HG03097 (cell line): ENCODE data around the gene RNF39.

Source experiments
- ATAC-seq: cut with Tn5 transposase; IDR thresholded peaks from one replicate; pipeline ENCODE4 v1.9.1; 2021; ENCODE audit not compliant: unreplicated experiment, low FRiP score

Gene RNF39

DNA sequence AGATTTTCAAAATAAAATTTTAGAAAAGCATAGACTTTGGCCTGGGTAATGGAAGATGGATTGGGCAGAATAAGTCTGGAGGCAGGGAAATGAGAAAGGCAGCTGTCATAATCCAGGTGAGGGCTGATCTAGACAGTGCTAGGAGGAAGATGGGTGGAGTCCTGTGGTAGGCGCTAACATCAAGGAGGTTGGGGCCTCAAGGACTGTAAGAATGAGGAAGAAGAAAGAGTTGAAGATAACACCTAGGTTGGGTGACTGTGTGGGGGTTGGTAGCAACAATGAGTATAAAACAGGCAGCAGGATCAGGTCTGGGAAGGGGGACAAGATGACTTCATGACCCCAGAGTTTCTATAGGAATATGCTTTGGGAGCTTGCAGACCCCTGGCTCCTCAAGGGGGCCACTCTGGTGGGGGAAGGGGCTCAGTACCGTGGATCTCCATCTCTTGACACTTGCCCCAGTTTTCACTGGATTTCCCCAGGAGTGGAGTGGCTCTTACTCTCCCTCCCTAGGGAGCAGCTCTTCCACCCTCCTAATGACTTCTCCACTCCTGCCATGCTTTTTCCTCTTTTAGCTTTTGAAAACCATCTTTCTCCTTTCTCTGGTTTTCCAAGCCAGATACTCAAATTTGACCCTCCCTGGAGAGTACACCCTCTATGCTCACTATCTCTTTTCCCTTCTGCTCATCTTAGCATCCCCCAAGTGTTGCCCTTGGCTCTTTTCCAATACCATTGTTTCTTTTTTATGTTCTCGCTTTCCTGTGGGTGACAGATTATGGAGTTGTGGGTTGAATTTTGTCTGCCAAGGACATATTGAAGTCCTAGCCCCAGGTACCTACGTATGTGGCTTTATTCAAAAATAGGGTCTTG lies 22.6 kb upstream of the RNF39 start:
- no peak for ATAC-seq

DNA sequence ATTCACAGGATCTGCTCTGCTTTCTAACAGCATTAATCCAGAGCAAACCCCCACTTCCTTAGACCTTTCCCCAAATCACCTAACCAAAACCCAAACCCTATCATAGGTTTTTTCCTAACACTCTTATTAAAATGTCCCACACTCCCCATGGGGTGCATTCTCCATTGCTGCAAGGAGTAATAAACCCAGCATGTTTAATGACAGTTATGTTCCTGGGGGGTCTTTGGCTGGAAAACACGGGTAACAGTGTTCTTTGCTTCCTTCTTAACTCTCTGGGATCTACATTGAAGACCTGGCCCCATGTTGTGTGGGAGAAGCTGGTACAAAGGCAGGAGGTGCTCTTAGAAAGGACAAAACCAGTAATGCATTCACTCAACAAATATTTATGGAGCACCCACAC lies 21.3 kb upstream of the RNF39 start:
- no peak for ATAC-seq

DNA sequence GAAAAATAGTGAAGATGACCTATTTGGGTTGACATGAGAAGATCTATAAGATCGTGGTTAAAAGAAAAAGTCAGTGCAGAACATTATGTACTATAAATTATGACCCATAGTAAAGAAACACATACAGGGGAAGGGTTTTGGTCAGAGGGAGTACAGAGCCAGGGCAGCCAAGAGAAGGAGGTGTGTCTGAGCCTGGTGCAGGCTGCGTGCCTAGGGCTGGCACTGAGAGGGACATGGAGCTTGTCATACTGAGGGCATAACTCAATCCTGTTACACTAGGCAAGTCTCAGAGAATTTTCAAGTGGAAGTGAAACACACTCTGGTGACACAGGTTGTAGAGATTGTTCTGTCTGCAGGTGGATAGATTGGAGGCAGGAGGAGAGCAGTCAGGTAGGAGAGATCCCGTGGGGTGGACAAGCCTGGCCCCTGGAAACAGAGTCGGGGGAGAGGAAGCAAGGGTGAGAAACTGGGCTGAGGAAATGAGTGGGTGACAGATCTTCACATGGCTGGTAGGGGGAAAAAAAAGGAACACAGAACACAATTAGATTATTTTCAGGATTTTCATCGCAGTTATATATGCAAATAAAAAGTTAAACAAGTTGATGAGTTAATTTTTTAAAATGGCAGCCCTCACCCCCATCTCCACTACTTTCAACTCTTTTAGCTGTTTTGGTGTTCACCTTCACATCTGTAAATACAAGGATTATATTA lies 18.5 kb upstream of the RNF39 start:
- no peak for ATAC-seq

DNA sequence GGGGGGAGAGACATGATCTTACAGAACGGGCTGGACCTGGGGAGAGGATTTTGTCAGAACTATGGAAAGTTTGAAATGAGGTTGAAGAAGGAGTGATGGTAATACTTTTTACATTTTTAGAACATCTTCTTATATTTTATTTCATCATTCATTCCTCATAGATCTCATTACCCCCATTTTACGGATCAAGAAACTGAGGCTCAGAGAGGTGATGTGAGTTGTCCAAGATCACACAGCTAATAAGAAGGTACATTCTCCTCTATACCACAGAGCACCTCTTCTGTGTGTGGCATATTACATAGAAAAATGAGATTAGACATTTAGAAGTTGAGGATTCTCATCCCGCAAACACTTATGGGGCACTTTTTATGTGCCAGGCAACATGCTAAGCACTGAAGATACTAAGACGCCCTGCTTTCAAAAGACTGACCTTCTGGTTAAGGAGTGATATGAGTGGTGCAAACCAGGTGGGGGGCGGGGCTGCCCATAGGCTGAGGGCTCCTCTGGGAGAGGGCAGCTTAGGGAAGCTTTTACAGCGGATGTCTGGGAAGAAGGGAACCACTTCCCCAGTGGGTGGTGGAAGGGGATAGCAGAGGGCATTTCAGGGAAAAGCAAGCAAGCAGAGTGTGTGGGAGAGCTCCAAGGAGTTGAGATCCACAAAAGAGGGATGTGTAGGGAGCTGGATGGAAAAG lies 17.4 kb upstream of the RNF39 start:
- no peak for ATAC-seq

DNA sequence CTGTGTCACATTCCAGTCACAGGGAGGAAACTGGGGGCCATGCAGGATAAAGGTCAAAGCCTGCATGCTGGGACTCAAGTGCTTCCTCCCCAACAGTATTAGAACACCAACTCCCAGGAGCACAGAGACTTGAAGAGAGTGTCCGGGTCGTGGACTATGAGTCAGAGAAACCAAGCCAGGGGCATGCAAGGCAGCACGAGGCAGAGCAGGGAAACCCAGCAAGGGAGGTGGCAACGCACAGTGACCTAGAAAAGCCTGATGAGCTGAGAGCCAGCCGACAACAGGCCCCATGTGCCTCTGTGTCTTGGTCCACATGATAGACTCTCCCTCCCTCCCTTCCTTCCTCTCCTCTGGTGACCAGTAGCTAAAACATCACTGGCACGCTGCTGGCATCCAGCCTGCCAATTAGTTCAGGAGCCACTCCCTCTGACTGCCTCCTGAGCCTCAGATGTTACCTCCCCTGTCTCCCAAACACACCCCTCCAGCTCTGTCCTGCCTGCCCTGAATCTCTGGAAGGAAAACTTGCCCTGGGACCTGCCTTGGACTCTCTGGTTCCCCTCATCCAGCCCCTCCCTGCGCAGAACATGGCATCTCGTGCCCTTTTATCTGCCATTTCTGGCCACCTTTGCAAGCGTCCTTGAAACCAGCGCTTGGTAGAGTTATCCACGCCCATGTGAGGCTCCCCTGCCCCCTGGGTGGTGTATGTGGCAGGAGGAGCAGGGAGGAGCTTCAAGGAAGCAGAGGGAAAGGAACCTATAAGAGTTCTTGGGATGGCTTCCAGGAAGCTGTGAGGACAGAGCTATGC lies 16.2 kb upstream of the RNF39 start:
- ATAC-seq = no peak

DNA sequence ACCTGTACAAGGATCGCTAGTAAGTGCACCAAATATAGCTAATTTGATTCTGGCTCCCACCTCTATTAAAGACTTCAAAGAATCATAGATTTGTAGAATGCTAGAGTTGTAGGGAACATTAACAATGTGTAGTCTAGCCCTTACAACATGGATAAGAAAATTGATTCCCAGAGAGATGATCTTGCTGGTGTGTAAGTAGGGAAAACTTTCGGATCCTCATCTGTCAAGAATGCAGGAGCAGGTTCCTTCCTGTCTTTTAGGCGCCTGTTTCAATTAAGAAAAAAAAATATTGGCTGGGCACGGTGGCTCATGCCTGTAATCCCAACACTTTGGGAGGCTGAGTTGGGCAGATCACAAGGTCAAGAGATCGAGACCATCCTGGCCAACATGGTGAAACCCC lies 12.3 kb upstream of the RNF39 start:
- no peak for ATAC-seq

DNA sequence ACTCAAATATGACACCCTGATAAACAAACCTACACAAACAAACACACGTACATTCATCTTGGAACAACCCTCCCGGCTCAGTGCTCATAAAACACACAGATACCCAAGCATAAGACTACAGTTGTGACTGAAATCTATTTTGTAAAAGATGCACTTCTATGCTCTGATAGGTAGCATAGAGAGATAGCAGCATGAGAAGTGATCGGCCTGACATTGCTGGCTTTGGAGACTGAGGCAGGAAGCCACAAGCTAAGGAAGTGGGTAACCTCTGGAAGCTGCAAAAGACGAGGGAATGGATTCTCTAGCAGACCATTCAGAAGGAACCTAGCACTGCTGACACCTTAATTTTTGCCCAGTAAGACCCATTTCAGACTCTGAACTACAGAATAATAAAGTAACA lies 1.6 kb upstream of the RNF39 start:
- no peak for ATAC-seq

DNA sequence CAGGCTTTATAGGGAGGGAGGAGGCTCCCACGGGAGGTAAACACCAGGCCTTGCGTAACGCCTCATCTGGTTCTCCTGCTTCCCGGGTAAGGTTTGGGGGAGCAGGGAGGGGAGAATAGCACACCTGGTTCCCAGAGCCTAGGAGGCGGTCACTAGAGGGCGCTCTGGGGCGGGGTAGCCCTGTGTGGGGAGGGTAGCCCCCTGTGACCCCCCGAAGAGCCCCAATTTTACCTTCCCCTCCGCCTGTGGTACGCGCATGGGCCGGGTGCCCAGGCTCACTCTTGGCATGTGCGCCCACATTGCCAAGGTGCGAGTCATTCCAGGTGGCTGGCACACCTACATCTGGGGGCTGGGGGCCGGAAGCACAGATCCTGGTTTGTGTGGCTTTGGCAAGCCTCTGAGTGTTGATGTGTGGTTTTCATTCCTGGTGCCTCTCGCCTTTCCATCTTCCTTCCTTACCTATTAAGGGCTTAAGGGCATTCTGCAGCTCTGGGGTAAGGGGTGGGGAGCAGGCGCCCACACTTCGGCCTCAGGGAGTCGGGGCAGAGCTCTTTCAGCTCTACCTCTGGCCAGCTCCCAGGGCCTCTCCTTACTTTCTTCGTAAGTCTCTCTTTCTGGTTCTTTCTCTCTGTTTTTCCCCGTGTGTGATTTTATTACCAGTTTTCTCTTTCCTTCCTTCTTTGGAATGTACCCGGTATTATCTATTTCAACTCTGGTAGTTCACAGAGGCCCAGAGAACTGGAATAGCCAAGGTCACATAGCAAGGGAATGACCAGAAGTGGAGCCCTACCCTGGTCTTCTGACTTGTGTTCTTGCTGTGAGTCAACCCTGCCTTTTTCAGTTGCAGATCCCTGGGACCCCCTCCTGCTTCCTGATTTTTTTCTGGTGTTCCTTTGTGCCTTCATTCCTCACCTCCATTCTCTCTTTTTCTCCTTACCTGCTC lies 492 bp upstream of the RNF39 start:
- no peak for ATAC-seq

DNA sequence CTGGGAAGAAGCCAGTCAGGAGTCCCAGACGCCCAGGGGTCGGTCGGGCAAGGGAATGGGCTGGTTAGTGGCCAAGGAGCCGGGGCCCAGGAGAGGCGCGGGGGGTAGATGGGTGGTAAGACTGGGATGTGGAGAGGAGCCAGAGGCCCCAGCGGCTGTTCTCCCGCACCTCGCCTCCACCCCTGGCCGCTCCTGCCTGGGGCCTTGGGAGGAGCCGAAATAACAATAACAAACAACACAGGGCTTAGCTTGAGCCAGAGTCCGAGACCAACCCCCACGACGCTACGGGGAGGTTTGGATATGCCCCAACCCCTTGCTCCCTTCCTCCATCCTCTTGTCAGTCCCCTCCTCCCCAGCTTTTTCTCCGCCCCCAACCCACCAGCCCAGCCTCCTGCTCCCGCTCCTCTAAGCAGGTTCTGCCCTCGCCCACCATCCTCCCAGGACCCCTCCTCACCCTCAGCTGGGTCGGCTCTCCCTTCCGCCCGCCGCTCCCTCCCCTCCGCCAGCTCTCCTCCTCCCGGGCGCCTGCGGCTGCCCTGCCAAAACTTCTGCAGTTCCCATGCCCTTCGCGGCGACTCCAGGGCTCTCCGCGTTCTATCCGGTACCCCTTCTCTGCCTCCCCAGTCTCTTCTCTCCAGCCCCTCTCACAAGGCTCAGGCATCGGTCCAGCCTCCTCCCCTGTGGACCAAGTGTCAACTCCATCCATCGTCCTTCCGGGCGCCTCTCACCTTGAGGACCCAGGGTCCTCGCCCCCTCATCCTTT lies 1.1 kb downstream of the RNF39 start:
- ATAC-seq = no peak

DNA sequence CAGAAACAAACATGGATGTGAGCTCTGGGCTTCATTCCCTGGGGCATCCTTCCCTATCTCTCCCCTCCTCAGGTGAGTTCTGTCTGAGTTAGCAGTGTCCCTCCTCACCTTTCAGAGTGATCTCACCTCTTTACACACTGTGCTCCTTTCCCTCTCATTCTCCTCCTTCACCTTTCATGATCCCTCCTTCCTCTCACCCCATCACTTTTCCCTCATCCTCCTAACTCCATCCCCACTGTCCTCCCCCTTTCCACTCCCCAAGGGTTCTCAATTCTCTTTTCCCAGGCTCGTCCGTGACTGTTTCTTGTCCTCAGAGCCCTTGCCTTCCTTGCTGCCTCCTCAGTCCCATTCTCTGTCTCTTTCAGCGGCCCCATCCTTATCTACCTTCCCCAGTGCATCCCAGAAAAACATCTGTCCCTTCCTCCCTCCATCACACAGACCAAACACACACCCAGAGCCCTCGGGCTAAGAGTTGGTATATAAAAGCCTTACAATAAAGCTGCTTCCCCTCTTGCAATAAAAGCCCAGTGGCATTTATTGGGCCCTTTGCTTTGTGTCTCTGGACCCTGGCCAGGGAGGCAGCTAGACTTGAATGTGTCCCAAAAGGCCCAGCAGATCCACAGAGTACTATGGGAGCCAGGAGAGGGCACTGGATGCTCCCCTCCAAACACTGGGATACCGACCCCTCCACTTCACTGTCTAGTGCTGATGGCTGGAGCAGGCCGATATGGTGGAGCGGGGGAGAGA lies 1.9 kb downstream of the RNF39 start:
- ATAC-seq = no peak

DNA sequence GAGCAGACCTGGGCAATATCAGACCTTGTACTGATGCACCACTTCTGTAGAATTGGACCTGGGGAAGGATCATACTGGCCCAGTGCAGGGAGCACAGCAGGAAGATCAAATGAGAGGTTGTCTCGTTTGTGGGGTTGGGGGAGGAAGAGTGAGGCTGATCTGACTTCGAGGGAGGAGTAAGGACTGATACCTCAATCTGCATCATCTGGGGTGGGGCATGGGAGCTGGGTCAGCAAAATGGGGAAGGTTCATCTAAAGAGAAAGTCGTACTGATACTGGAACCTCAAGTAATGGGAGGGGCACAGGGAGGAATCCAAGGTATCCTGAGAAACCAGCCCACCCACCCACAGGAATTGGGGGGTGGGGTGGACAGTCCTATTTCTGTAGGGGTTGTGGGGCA lies 3.7 kb downstream of the RNF39 start:
- no peak for ATAC-seq

DNA sequence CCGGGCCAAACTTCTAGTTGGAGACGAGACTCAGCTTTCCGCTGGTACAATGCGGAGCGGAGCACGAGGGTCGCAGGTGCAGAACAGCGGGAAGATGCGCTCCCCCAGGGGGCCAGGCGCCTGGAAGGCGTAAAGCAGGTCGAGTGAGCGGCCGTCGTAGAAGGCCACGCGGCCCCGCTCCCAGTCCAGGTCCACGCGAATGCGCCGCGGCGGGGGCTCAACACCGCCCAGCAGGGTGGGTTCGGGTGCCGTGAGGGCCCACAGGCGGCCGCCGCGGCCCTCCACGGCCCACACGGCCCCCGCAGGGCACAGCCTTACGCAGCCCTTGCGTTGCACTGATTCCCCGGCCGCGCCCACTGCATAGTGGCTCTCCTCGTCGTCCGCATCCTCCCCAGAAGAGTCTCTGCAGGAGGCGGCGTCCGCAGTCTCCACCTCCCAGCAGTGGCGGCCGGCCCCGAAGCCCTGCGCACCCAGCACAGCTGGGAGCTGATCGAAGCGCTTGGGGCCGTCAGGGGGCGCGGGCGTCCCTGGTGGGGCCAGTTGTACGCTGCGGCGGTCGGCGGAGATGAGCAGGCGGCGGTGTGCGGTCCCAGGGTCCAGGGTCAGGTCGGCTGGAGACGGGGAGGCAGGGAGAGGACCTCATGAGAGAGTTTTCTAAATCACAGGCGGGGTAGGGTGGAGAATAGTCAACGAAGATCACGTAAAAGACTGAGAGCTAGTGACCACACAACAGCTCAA lies 4.3 kb downstream of the RNF39 start:
- ATAC-seq = no peak

DNA sequence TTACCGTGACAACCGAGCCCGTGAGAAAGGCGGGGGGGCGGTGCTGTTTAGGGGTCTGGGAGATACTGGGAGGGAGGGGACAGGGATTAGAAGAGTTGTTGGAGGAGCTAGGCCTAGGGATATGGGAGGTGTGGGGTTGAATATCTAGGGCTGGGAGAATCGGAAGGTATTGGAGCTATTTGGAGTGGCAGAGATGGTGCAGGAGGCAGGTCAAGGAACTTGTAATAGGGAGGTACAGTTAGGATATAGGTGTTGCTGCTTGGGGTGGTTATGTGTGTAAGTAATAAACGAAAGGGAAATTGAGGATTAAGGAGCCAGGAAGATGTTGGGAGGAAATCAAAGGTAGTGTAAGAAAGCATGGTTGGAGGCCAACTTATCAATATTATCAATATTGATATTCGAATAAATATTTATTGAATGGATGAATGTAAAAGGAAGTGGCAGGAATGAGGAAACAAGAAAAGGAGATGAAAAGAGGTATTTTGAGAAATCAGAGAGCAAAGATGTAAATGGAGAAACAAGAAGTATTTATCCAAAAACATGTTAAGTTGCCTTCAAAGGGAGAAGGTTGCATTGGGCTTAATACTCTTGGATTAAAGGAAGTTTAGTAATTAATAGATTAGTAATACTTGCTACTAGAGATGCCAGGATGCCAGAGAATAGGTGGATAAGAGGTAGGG lies 8.0 kb downstream of the RNF39 start:
- ATAC-seq = no peak

DNA sequence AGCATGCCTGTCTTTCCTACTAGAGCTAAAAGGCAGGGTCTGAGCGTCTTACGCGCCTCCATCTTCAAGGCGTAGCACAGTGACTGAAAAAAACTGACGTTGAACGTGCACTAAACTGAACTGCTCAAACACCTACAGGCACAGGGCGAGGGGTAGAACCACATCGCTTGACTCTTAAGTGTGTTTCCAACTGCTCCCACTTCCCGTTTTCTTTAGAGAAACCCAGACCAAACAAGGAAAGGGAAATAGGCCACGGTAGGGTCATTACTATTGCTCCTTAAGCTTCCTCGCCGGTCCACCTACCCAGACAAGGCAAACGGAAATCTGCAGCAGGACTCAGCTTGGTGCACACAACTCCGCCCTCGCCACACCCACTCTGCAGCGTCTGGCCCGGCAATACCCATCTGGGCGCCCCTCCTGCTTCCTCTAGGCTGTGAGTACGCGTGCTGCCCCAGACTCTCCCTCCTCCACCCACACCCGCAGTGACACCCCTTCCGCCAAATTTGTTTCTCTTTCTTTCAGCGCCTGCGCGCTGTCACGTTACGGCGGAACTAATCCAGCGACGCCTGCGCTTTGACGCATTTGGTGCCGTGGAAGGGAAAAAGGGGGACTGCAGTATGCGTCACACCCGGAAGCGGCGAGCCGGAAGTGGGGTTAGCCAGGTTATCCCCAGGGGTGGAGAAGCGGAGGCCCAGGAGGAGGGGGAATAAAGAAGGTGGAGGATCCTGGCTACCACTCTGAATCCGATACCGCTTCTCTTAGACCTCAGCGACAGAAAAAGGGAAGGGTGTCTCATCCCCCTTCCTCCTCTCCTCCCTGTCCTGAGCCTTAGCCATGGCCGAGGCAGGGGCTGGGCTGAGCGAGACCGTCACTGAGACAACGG lies 8.8 kb downstream of the RNF39 start, which contains the start of gene PPP1R11:
TSS of gene PPP1R11 (plus strand) at position 622 of the 883 bp plus-strand sequence. CDS start at position 835, 213 bp downstream.
- ATAC-seq = peak; percentile 95

DNA sequence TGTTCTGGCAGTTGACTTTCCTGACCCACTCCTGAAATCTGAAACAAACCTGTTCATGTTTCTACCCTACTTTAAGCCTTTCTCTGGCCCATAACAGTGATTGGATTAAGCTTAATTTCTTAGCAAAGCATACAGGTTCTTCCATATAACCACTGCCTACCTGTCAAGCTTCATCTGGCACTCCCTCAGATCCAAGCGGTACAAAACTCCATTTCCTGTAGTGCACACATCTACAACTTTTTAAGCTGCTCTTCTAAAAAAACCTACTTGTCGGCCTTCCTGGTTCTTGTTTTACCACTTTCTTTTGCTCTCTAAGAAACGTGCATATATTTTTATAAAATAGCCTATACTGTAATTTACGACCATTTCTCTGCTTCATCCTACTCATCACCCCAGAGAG lies 9.5 kb downstream of the RNF39 start:
- no peak for ATAC-seq

DNA sequence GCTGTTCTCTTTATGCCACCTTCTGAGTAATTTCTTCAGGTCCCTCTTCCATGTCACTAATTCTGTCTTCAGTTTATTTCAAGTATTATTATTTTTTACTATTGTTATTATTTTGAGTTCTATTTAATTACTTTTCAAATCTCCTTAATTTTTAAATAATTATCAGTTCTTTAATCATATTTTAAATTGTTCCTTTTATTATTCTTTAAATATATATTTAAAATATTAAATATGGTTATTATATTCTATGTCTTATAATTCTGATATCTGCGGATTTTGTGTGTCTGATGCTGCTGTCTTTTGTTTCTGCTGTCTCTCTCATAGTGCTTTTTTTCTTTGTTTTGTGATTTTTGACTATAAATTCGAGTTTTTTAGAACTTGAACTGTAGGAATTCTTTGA lies 12.3 kb downstream of the RNF39 start:
- ATAC-seq = no peak
